ENCODE measurements around the gene ANKRD6. TPM values are rescaled to one million over a fixed set of nuclear protein-coding genes. Genes with fewer than 3 reads are reported as not detected.

ANKRD6 gene
- total RNA-seq, 2 experiments from 2014 or later: 1.7 to 4.5 TPM

GRCh38 chr6:89459501-89459900 lies 26.5 kb downstream of the ANKRD6 start:
- Mint-ChIP-seq H3K27ac (no peak overlapping the region), H3K27me3 (no peaks in the 10 kb centered on the region), H3K4me3 (no peak overlapping the region), H3K9me3 (ENCODE audit: low read depth) (no peaks in the 10 kb centered on the region), H3K36me3 (no peaks in the 10 kb centered on the region), H3K4me1 (no peaks in the 10 kb centered on the region)
- CTCF ChIA-PET: no interaction called here
- no peak for ATAC-seq
- DNase-seq: no peak

- no peaks in the 10 kb centered on the region for H3K9me3 Mint-ChIP-seq (ENCODE audit: low read depth)
- DNase-seq: no peak
- no peak overlapping the region for H3K4me3 Mint-ChIP-seq
- no peak overlapping the region for H3K27ac Mint-ChIP-seq
- CTCF ChIA-PET: no interaction called here
- ATAC-seq: no peak
- no peaks in the 10 kb centered on the region for H3K27me3 Mint-ChIP-seq
- no peaks in the 10 kb centered on the region for H3K4me1 Mint-ChIP-seq
- no peaks in the 10 kb centered on the region for H3K36me3 Mint-ChIP-seq
These were observed 27.8 kb downstream of the ANKRD6 start for GRCh38 chr6:89460713-89461112.

GRCh38 chr6:89462503-89462902 lies 29.6 kb downstream of the ANKRD6 start:
- no peaks in the 10 kb centered on the region for H3K36me3 Mint-ChIP-seq
- H3K27ac Mint-ChIP-seq: no peak overlapping the region
- ATAC-seq (no peak), DNase-seq (no peak)
- H3K9me3 Mint-ChIP-seq (ENCODE audit: low read depth): no peaks in the 10 kb centered on the region
- no peaks in the 10 kb centered on the region for H3K27me3 Mint-ChIP-seq
- H3K4me1 Mint-ChIP-seq: no peaks in the 10 kb centered on the region
- H3K4me3 Mint-ChIP-seq: no peak overlapping the region
- CTCF ChIA-PET: interaction anchor here (1.1 to 1.6 kb wide), 2 partner anchors 16 to 87 kb away, joined by 3 read pairs; no protein-coding TSS in a partner anchor

- H3K4me1 Mint-ChIP-seq: no peaks in the 10 kb centered on the region
- no peak for DNase-seq
- no peak overlapping the region for H3K27ac Mint-ChIP-seq
- peaks cover 2% of the 10 kb centered on the region for H3K27me3 Mint-ChIP-seq
- no peaks in the 10 kb centered on the region for H3K36me3 Mint-ChIP-seq
- CTCF ChIA-PET: interaction anchor here (1.0 kb wide), 1 partner anchor 23 kb away, joined by 3 read pairs; no protein-coding TSS in a partner anchor
- no peak for ATAC-seq
- no peaks in the 10 kb centered on the region for H3K9me3 Mint-ChIP-seq (ENCODE audit: low read depth)
- H3K4me3 Mint-ChIP-seq: no peak overlapping the region
These were observed 31.3 kb downstream of the ANKRD6 start for GRCh38 chr6:89464295-89464694.

- Mint-ChIP-seq H3K36me3 (no peaks in the 10 kb centered on the region), H3K4me1 (no peaks in the 10 kb centered on the region), H3K27me3 (peaks cover 2% of the 10 kb centered on the region), H3K4me3 (no peak overlapping the region), H3K9me3 (ENCODE audit: low read depth) (no peaks in the 10 kb centered on the region), H3K27ac (no peak overlapping the region)
- ATAC-seq (no peak), DNase-seq (no peak)
- CTCF ChIA-PET: interaction anchor here (1.1 to 1.3 kb wide), 2 partner anchors 9 to 352 kb away, joined by 3 read pairs; partner anchors contain the start of gene MDN1
These were observed 34.5 kb downstream of the ANKRD6 start for GRCh38 chr6:89467437-89467836.

GRCh38 chr6:89468998-89469397 lies 36.0 kb downstream of the ANKRD6 start:
- peaks cover 2% of the 10 kb centered on the region for H3K27me3 Mint-ChIP-seq
- DNase-seq (no peak), ATAC-seq (no peak)
- H3K9me3 Mint-ChIP-seq (ENCODE audit: low read depth): no peaks in the 10 kb centered on the region
- H3K4me3 Mint-ChIP-seq: no peak overlapping the region
- H3K4me1 Mint-ChIP-seq: peaks cover 5% of the 10 kb centered on the region
- H3K36me3 Mint-ChIP-seq: no peaks in the 10 kb centered on the region
- no peak overlapping the region for H3K27ac Mint-ChIP-seq
- CTCF ChIA-PET: interaction anchor here (0.6 to 1.6 kb wide), 4 partner anchors 27 to 194 kb away, joined by 3 read pairs; no protein-coding TSS in a partner anchor

- CTCF ChIA-PET: interaction anchor here (1.1 kb wide), 1 partner anchor 488 kb away, joined by 3 read pairs; no protein-coding TSS in a partner anchor
- H3K36me3 Mint-ChIP-seq: peaks cover 3% of the 10 kb centered on the region
- H3K4me3 Mint-ChIP-seq: no peak overlapping the region
- H3K4me1 Mint-ChIP-seq: peaks cover 28% of the 10 kb centered on the region
- DNase-seq (no peak), ATAC-seq (no peak)
- no peaks in the 10 kb centered on the region for H3K9me3 Mint-ChIP-seq (ENCODE audit: low read depth)
- H3K27me3 Mint-ChIP-seq: peaks cover 2% of the 10 kb centered on the region
- no peak overlapping the region for H3K27ac Mint-ChIP-seq
These were observed 38.4 kb downstream of the ANKRD6 start for GRCh38 chr6:89471287-89471867.

- DNase-seq (no peak), ATAC-seq (no peak)
- H3K36me3 Mint-ChIP-seq: peaks cover 3% of the 10 kb centered on the region
- no peaks in the 10 kb centered on the region for H3K27me3 Mint-ChIP-seq
- peak overlapping the region; percentile 60 for H3K4me3 Mint-ChIP-seq
- CTCF ChIA-PET: interaction anchor here (1.0 kb wide), 1 partner anchor 108 kb away, joined by 3 read pairs; no protein-coding TSS in a partner anchor
- no peaks in the 10 kb centered on the region for H3K9me3 Mint-ChIP-seq (ENCODE audit: low read depth)
- peaks cover 35% of the 10 kb centered on the region for H3K4me1 Mint-ChIP-seq
- peak overlapping the region; percentile 84 for H3K27ac Mint-ChIP-seq
These were observed 42.1 kb downstream of the ANKRD6 start for GRCh38 chr6:89475101-89475500.

GRCh38 chr6:89475634-89476033 lies 42.7 kb downstream of the ANKRD6 start:
- DNase-seq: peak; percentile 73
- H3K4me3 Mint-ChIP-seq: peak overlapping the region; percentile 60
- H3K36me3 Mint-ChIP-seq: peaks cover 3% of the 10 kb centered on the region
- peak overlapping the region; percentile 84 for H3K27ac Mint-ChIP-seq
- peak; percentile 79 for ATAC-seq
- peaks cover 35% of the 10 kb centered on the region for H3K4me1 Mint-ChIP-seq
- CTCF ChIA-PET: interaction anchor here (0.9 to 1.0 kb wide), 2 partner anchors 9 to 109 kb away, joined by 3 read pairs; no protein-coding TSS in a partner anchor
- no peaks in the 10 kb centered on the region for H3K9me3 Mint-ChIP-seq (ENCODE audit: low read depth)
- no peaks in the 10 kb centered on the region for H3K27me3 Mint-ChIP-seq

- DNase-seq (no peak), ATAC-seq (no peak)
- Mint-ChIP-seq H3K36me3 (peaks cover 3% of the 10 kb centered on the region), H3K27ac (no peak overlapping the region), H3K9me3 (ENCODE audit: low read depth) (no peaks in the 10 kb centered on the region), H3K27me3 (peaks cover 4% of the 10 kb centered on the region), H3K4me1 (peaks cover 21% of the 10 kb centered on the region), H3K4me3 (no peak overlapping the region)
- CTCF ChIA-PET: no interaction called here
These were observed 46.9 kb downstream of the ANKRD6 start for GRCh38 chr6:89479897-89480296.

GRCh38 chr6:89481695-89482094 lies 48.7 kb downstream of the ANKRD6 start:
- Mint-ChIP-seq H3K4me3 (no peak overlapping the region), H3K36me3 (no peaks in the 10 kb centered on the region), H3K9me3 (ENCODE audit: low read depth) (no peaks in the 10 kb centered on the region), H3K27ac (no peak overlapping the region), H3K4me1 (peaks cover 6% of the 10 kb centered on the region), H3K27me3 (peaks cover 4% of the 10 kb centered on the region)
- no peak for ATAC-seq
- no peak for DNase-seq
- CTCF ChIA-PET: interaction anchor here (1.4 kb wide), 1 partner anchor 11 kb away, joined by 4 read pairs; no protein-coding TSS in a partner anchor

- Mint-ChIP-seq H3K4me1 (peaks cover 6% of the 10 kb centered on the region), H3K27me3 (peaks cover 4% of the 10 kb centered on the region), H3K4me3 (no peak overlapping the region), H3K36me3 (no peaks in the 10 kb centered on the region), H3K27ac (no peak overlapping the region), H3K9me3 (ENCODE audit: low read depth) (no peaks in the 10 kb centered on the region)
- CTCF ChIA-PET: interaction anchor here (1.4 kb wide), 1 partner anchor 12 kb away, joined by 4 read pairs; no protein-coding TSS in a partner anchor
- ATAC-seq (no peak), DNase-seq (no peak)
These were observed 49.2 kb downstream of the ANKRD6 start for GRCh38 chr6:89482126-89482525.

GRCh38 chr6:89483111-89483720 lies 50.3 kb downstream of the ANKRD6 start:
- Mint-ChIP-seq H3K4me1 (peaks cover 4% of the 10 kb centered on the region), H3K4me3 (no peak overlapping the region), H3K27me3 (peaks cover 4% of the 10 kb centered on the region), H3K36me3 (no peaks in the 10 kb centered on the region), H3K9me3 (ENCODE audit: low read depth) (no peaks in the 10 kb centered on the region), H3K27ac (no peak overlapping the region)
- ATAC-seq: no peak
- no peak for DNase-seq
- CTCF ChIA-PET: no interaction called here

- ATAC-seq (no peak), DNase-seq (no peak)
- no peaks in the 10 kb centered on the region for H3K4me1 Mint-ChIP-seq
- peaks cover 4% of the 10 kb centered on the region for H3K27me3 Mint-ChIP-seq
- no peaks in the 10 kb centered on the region for H3K36me3 Mint-ChIP-seq
- H3K27ac Mint-ChIP-seq: no peak overlapping the region
- no peak overlapping the region for H3K4me3 Mint-ChIP-seq
- CTCF ChIA-PET: interaction anchor here (1.7 kb wide), 1 partner anchor 53 kb away, joined by 4 read pairs; the partner anchor contains the start of gene ANKRD6
- no peaks in the 10 kb centered on the region for H3K9me3 Mint-ChIP-seq (ENCODE audit: low read depth)
These were observed 52.4 kb downstream of the ANKRD6 start for GRCh38 chr6:89485320-89485719.
